ENCODE data around the gene IKZF5.

Gene IKZF5

GRCh38 chr10:123039632-123039930 is 31.0 kb upstream of the IKZF5 start:
- no peak overlapping the region for H3K4me3 ChIP-seq (replicated peaks; ENCODE audit: low read depth, low read length)
- no peak for DNase-seq (ENCODE audit: low read depth)
- TF ChIP-seq, protein P1, sequence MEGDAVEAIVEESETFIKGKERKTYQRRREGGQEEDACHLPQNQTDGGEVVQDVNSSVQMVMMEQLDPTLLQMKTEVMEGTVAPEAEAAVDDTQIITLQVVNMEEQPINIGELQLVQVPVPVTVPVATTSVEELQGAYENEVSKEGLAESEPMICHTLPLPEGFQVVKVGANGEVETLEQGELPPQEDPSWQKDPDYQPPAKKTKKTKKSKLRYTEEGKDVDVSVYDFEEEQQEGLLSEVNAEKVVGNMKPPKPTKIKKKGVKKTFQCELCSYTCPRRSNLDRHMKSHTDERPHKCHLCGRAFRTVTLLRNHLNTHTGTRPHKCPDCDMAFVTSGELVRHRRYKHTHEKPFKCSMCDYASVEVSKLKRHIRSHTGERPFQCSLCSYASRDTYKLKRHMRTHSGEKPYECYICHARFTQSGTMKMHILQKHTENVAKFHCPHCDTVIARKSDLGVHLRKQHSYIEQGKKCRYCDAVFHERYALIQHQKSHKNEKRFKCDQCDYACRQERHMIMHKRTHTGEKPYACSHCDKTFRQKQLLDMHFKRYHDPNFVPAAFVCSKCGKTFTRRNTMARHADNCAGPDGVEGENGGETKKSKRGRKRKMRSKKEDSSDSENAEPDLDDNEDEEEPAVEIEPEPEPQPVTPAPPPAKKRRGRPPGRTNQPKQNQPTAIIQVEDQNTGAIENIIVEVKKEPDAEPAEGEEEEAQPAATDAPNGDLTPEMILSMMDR (IDR thresholded peaks at IDR 0.05; ENCODE audit: low read length, missing control alignments) = no peak

DNA sequence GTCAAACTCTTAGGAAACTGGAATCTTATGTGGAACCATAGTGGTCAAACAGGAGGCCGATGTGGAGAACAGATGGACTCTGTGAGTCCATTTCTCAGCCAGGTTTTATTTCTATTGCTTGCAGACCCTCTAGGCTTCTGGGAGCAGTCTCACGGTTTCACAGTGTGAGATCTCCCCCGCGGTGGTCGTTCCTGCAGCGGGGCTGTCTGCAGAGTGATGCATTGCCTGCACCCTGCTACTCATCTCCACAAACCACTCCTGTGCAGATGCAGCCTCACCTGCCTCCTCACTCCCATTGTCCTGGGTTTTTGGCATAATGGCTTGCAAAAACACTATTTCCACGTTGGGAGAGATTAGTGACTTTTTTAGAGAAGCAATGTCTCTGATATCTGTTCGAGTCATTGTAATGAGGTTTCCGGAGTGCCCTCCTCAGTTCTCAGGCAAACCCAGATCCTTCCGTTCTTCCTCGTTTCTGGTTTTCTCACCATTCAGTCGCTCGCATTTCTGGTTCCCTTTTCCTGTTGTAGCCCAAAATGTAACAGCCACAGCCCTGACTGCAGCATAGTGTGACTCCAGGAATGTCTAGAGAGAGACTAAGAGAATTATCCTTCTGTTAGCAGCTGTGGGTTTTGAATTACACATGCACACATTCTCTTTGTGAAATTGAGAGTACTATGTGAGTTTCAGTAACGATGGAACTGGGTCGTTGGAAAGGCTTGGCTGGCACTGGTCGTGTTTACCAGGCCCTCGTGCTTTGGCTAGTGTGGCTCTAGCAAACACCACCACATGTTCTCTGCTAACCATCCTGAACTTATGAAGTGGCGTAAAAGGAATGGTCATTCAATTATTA is 30.4 kb upstream of the IKZF5 start:
- no peak overlapping the region for H3K4me3 ChIP-seq (replicated peaks; ENCODE audit: low read depth, low read length)
- no peak for DNase-seq (ENCODE audit: low read depth)
- TF ChIP-seq, protein P1 (IDR thresholded peaks at IDR 0.05; ENCODE audit: low read length, missing control alignments) = no peak

DNA sequence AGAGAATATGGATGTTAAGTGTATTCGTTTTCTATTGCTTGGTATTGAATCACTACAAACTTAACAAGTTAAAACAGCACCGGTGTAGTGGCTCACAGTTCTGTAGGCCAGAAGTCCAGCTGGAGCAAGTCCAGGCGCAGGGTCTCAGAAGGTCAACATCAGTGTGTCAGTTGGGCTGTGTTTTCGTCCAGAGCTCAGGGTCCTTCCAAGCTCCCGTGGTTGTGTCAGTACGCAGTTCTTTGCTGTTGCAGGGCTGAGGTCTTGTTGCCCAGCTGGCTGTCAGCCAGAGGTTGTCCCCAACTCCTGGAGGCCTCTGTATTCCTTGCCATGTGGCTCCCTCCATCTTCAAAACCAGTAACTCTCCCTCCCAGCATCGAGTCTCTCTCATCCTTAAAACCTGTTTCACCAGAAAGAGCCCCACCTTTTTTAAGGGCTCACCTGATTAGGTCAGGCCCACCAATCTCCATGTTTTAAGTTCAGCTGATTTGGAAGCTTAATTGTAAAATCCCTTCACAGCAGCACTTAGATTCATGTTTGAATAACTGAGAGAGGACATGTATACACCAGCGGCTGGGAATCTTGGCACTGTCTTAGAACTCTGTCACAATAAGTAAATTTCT is 27.0 kb upstream of the IKZF5 start:
- TF ChIP-seq, protein P1 (IDR thresholded peaks at IDR 0.05; ENCODE audit: low read length, missing control alignments) = no peak
- no peak for DNase-seq (ENCODE audit: low read depth)
- no peak overlapping the region for H3K4me3 ChIP-seq (replicated peaks; ENCODE audit: low read depth, low read length)

DNA sequence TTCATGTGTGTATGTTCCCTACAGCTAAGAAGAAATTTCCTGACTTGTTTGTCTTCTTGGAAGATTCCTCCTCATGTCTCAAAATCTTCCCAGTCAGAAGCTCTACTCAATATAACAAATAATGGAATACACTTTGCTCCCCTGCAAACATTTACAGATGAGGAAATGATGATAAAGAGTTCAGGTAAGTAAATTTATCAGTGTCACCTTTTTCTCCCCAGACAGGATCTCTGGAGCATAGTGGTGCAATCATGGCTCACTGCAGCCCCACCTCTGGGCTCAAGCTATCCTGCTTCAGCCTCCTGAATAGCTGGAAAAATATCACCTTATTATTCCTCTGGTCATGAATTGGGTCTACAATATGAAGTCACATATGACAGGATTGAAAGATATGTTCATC is 25.7 kb upstream of the IKZF5 start:
- TF ChIP-seq, protein P1 (IDR thresholded peaks at IDR 0.05; ENCODE audit: low read length, missing control alignments) = no peak
- no peak for DNase-seq (ENCODE audit: low read depth)

GRCh38 chr10:123031124-123031523 is 22.5 kb upstream of the IKZF5 start:
- TF ChIP-seq, protein P1 (IDR thresholded peaks at IDR 0.05; ENCODE audit: low read length, missing control alignments) = no peak
- H3K4me3 ChIP-seq (replicated peaks; ENCODE audit: low read depth, low read length) = no peak overlapping the region
- DNase-seq (ENCODE audit: low read depth) = no peak

More for the DNA sequence above, 25.7 kb upstream of the IKZF5 start:
- H3K4me3 ChIP-seq (replicated peaks; ENCODE audit: low read depth, low read length) = no peak overlapping the region

GRCh38 chr10:123027861-123028260 is 19.3 kb upstream of the IKZF5 start:
- TF ChIP-seq, protein P1 (IDR thresholded peaks at IDR 0.05; ENCODE audit: low read length, missing control alignments) = no peak
- DNase-seq (ENCODE audit: low read depth) = no peak
- H3K4me3 ChIP-seq (replicated peaks; ENCODE audit: low read depth, low read length) = no peak overlapping the region
